Karpas-422 (cell line): ENCODE data around the gene DTNB. TPM values are rescaled to one million over a fixed set of nuclear protein-coding genes. Genes with fewer than 3 reads are reported as not detected.

Experiments
- DNase-seq: peaks from one replicate; pipeline ENCODE4 v3.0.0-alpha.2; 2015
- H2AFZ ChIP-seq: fragments of 200-600 bp; sonication (generic); 2 replicates; pipeline ENCODE4 v1.6.1; 2014; ENCODE audit warnings: antibody characterized with exemption, low read length, mixed read lengths
- H3K27ac ChIP-seq: fragments of 200-600 bp; sonication (generic); 2 replicates; pipeline ENCODE4 v1.5.1; 2014; ENCODE audit warnings: mild to moderate bottlenecking, low read length, moderate library complexity
- H3K27me3 ChIP-seq: fragments of 200-600 bp; sonication (generic); 2 replicates; pipeline ENCODE4 v1.6.1; 2014; ENCODE audit warnings: low read length, mixed read lengths
- H3K36me3 ChIP-seq: fragments of 200-600 bp; sonication (generic); 2 replicates; pipeline ENCODE4 v1.6.1; 2014; ENCODE audit warnings: low read length, mixed read lengths; ENCODE audit not compliant: insufficient read depth
- H3K4me1 ChIP-seq: fragments of 200-600 bp; sonication (generic); 2 replicates; pipeline ENCODE4 v1.6.1; 2014; ENCODE audit warnings: mild to moderate bottlenecking, low read length, mixed read lengths
- H3K4me2 ChIP-seq: fragments of 200-600 bp; sonication (generic); 2 replicates; pipeline ENCODE4 v1.6.1; 2014; ENCODE audit warnings: low read length, low read depth, mild to moderate bottlenecking; ENCODE audit not compliant: poor library complexity, severe bottlenecking
- H3K4me3 ChIP-seq: fragments of 200-600 bp; sonication (generic); 2 replicates; pipeline ENCODE4 v1.5.1; 2014; ENCODE audit warnings: mild to moderate bottlenecking, antibody characterized with exemption, low read length, mixed read lengths
- H3K79me2 ChIP-seq: fragments of 200-600 bp; sonication (generic); 2 replicates; pipeline ENCODE4 v1.6.1; 2014; ENCODE audit warnings: mild to moderate bottlenecking, low read length, mixed read lengths
- H3K9ac ChIP-seq: fragments of 200-600 bp; sonication (generic); 2 replicates; pipeline ENCODE4 v1.6.0; 2014; ENCODE audit warnings: low read length
- H3K9me2 ChIP-seq: fragments of 200-600 bp; sonication (generic), shearing (Covaris generic); replicated peaks from 2 replicates; pipeline ENCODE4 v1.6.0; 2014; ENCODE audit warnings: mild to moderate bottlenecking, low read length, moderate library complexity; ENCODE audit not compliant: insufficient read depth
- H3K9me3 ChIP-seq: fragments of 300-700, 200-600 bp; sonication (generic); 2 replicates; pipeline ENCODE4 v1.6.1; 2014; ENCODE audit warnings: low read length, mixed read lengths
- H4K20me1 ChIP-seq: fragments of 200-600 bp; sonication (generic); 2 replicates; pipeline ENCODE4 v1.6.1; 2014; ENCODE audit warnings: mild to moderate bottlenecking, antibody characterized with exemption, low read length, low read depth; ENCODE audit not compliant: insufficient read depth
- total RNA-seq: library from RNA; depleted of rRNA; stranded (reverse); fragments of >200 nt; shearing (Covaris generic); gene quantifications from 2 replicates; pipeline ENCODE4 v1.2.3, GENCODE V29; 2014; ENCODE audit warnings: low replicate concordance

DTNB gene
- total RNA-seq, 1 experiment from 2014 or later, result 9.1 TPM

DNA sequence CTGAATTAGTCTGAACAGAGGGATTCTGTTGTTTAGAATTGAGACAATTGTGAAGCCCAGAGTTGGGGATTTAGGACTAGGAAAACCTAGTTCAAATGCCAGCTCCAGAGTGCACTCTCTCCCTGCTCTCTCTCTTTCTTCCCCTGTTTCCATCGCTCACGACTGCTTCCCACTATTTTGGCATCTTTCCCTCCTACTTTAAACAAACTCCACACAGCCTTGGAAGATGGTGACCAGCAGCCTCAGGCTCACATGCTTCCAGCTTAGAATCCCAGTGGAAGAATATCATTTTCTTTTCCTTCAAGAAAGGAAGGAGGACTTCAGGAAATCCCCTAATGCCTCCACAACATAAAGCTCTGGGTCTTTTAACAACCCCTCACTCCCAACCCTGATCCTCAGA lies 325.5 kb downstream of the DTNB start:
- no peaks in the 10 kb centered on the region for H3K4me1 ChIP-seq
- H3K36me3 ChIP-seq, result no peaks in the 10 kb centered on the region
- no peaks in the 10 kb centered on the region for H3K9me2 ChIP-seq
- H3K4me2 ChIP-seq, result no peak overlapping the region
- no peak overlapping the region for H3K9ac ChIP-seq
- no peaks in the 10 kb centered on the region for H3K27me3 ChIP-seq
- no peak overlapping the region for H3K4me3 ChIP-seq
- DNase-seq, result no peak
- no peak overlapping the region for H3K27ac ChIP-seq
- H4K20me1 ChIP-seq, result 0 out of 2 replicates have a peak, but pooled peaks cover 2% of the 10 kb centered on the region
- H2AFZ ChIP-seq, result no peak overlapping the region
- no peaks in the 10 kb centered on the region for H3K9me3 ChIP-seq
- no peaks in the 10 kb centered on the region for H3K79me2 ChIP-seq

DNA sequence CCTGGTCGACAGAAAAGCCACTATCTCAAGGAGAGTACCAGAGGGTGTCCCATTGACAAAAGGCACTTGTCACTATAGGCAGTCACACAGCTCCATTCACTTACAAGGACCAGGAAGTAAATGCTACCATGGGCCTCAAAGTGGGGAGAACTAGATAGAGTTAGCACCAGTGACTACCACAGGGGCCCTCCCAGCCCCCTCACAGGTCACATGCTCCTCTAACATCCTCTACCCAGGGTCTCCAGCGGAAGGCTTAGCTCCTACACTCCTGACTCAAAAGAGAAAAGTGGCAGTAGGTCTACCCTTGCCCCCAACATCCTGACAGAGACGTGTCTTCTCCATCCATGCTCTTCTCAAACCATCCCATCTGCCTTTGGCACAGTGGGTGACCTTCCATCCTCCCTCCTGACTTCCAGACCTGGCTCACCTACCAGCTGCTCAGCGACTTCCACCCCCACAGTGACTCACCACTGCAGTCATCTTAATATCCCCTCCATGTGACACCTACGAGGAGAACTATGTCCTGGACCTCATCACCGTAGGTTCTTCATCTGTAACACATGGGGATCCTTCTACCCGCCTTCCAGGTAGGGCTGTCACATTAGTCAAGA lies 326.1 kb downstream of the DTNB start:
- Histone ChIP-seq H3K9me2 (no peaks in the 10 kb centered on the region), H3K4me1 (no peaks in the 10 kb centered on the region), H3K27me3 (no peaks in the 10 kb centered on the region), H3K79me2 (no peaks in the 10 kb centered on the region), H2AFZ (no peak overlapping the region), H3K4me3 (no peak overlapping the region), H4K20me1 (0 out of 2 replicates have a peak, but pooled peaks cover 3% of the 10 kb centered on the region), H3K4me2 (no peak overlapping the region), H3K27ac (no peak overlapping the region), H3K9ac (no peak overlapping the region), H3K36me3 (no peaks in the 10 kb centered on the region), H3K9me3 (no peaks in the 10 kb centered on the region)
- DNase-seq, result no peak

DNA sequence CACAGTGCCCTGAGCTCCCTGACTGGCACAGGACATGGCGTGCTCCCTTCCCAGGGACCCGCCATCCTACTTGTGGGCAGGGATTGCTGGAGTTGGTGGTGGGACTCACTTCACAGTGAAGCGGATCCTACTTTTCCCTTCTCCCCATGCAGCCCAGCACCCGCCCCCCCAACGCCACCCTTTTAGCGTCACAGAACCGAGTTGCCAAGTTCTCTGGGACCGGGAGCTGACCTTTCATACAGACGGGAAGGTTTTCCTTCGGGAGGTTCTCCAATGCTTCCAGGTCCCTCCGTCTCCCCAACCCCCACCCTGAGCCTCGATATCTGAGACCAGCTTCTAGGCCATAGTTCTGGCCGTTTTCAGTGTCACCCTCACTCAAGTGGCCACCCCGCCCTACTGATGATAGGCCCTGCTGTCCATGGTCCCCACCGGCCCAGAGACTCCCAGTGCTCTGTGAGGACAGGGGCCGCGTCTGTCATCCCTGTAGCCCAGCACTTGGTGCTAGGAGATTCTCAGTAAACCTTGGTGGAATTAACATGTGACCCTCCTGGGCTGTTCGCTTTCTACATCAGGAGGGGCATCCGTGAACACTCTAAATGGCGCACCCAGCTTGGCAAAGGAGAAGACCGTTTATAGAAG lies 330.1 kb downstream of the DTNB start:
- Histone ChIP-seq H3K79me2 (no peaks in the 10 kb centered on the region), H4K20me1 (peaks cover 3% of the 10 kb centered on the region; the same call in 1 of the 2 replicates), H3K27me3 (no peaks in the 10 kb centered on the region), H2AFZ (no peak overlapping the region), H3K4me1 (no peaks in the 10 kb centered on the region), H3K27ac (no peak overlapping the region), H3K9me2 (no peaks in the 10 kb centered on the region), H3K9me3 (no peaks in the 10 kb centered on the region), H3K4me3 (no peak overlapping the region), H3K9ac (no peak overlapping the region), H3K36me3 (no peaks in the 10 kb centered on the region), H3K4me2 (no peak overlapping the region)
- DNase-seq, result no peak

DNA sequence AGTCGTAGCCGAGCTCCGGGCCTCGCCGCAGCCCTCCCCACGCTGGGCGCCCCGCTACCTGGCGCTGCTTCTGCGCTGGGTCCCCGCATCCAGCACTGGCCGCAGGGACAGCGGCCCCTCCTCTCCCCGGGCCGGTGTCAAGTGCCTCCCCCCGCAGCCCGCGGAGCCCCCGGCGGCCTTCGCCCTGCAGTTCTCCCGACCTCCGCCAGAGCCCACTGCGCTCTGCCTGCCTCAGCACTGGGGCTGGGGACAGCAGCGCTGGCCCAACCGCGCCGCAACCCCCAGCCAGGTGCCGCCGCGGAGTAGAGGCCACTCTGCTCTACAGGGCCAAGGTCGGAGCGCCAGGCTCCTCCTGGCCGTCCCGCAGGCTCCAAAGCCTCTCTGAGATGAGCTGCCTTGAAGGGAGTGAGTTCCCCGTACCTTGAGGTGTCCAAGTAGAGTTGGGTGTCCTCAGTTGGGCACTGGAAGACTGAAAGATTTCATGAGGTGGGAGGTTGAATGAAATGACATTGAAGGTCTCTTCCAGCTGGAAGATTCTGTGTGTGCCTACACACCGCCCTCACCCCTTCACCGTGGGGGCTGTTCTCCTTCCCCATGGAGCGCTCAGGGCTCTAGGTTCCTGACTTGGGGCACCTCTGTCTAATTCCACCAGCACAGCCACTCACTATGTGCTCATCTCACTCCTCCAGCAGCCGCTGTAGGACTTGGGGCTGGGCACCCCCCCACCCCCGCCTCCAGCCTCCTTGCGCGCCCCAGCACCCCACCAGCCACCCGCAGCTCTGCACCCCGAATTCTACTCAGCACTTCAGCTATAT lies 330.8 kb downstream of the DTNB start:
- Histone ChIP-seq H3K4me1 (no peaks in the 10 kb centered on the region), H4K20me1 (peaks cover 7% of the 10 kb centered on the region; the same call in 1 of the 2 replicates), H2AFZ (no peak overlapping the region; the same call in 1 of the 2 replicates), H3K79me2 (no peaks in the 10 kb centered on the region), H3K36me3 (no peaks in the 10 kb centered on the region), H3K4me3 (peak overlapping the region; percentile 64; the same call in 1 of the 2 replicates), H3K9me2 (no peaks in the 10 kb centered on the region), H3K27ac (no peak overlapping the region), H3K4me2 (peak overlapping the region; percentile 72), H3K27me3 (no peaks in the 10 kb centered on the region), H3K9ac (peak overlapping the region; percentile 60; the same call in 1 of the 2 replicates), H3K9me3 (no peaks in the 10 kb centered on the region)
- peak; percentile 86 for DNase-seq

DNA sequence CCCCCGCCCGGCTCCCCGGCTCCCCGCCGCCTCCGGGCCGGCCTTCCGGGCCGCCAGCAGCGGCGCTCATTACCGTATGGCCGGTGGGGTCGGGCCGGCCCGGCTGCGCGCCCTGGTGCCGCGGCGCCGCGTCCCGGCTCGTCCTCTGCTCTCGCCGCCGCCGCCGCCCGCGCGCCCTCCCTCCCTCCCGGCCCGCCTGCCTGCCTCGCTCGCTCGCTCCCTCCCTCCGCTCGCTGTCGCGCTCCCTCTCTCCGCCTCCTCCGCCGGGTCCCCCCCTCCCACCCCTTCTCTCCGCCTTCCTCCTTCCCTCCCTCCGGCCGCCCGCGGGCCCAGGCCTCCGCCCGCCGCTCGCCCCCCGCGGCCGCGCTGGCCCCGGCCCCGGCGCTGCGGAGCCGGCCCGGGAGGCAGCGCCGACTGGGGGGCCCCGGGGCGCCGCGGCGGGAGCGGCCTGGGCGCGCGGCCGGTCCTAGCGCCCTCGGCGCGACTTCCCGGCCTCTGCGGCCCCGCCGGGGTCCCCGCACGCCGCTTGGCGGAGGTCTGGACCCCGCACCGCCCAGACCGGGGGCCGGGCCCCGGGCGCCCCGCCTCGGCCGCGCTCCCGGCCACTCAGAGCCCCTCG lies 331.5 kb downstream of the DTNB start, which contains the start of gene DNMT3A:
Gene DNMT3A, minus strand, starts transcription at position 173 of the 619 bp plus-strand sequence. CDS start 27,941 bp downstream, outside the sequence.
- no peak within 1 kb of the TSS for H3K27ac ChIP-seq
- H3K27me3 ChIP-seq, result no peaks in the 10 kb centered on the region
- no peaks in the 10 kb centered on the region for H3K79me2 ChIP-seq
- H3K9me2 ChIP-seq, result no peaks in the 10 kb centered on the region
- H3K9me3 ChIP-seq, result no peaks in the 10 kb centered on the region
- DNase-seq, result peak; percentile 69
- no peaks in the 10 kb centered on the region for H3K4me1 ChIP-seq
- no peaks in the 10 kb centered on the region for H3K36me3 ChIP-seq
- H4K20me1 ChIP-seq, result peaks cover 9% of the 10 kb centered on the region; the same call in 1 of the 2 replicates
- H3K9ac ChIP-seq, result peak within 1 kb of the TSS; percentile 60; the same call in 1 of the 2 replicates
- no peak within 1 kb of the TSS; the same call in 1 of the 2 replicates for H2AFZ ChIP-seq
- peak within 1 kb of the TSS; percentile 72 for H3K4me2 ChIP-seq
- peak within 1 kb of the TSS; percentile 64; the same call in 1 of the 2 replicates for H3K4me3 ChIP-seq

DNA sequence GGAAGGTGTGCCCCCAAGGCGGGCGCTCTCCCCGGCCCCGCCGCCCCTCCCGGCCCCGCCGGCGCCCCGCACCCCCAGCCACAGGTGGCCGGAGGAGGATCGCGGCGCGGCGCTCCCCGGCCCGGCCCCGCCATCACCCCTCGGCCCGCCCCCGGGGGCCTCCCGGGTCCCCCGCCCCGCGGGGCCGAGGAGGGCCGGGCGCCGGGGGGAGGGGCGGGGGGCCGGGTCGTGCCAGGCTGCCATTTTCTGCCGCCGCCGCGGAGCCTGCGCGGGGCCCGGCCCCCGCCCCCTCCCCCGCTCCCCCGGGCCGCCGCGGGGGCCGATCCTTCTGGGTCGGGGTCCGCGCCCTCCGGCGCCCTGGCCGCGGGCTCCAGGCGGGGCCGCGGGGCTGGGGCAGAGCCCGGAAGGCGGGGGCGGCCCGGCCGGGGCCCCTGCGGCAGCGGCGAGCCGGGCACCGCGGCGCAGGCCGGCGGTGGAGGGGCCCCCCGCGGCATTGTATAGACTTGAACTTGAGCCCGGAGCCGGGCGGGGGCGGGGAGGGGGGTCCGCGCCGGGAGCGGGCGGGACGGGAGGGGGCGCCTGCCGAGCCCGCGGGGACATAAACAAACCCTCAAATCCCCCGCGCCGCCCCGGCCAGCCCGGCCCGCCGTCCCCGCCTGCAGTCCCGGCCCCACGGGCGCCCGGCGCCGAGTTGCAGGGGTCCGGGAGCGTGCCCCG lies 332.2 kb downstream of the DTNB start:
- H3K9ac ChIP-seq, result no peak overlapping the region
- DNase-seq, result no peak
- no peaks in the 10 kb centered on the region for H3K9me3 ChIP-seq

DNA sequence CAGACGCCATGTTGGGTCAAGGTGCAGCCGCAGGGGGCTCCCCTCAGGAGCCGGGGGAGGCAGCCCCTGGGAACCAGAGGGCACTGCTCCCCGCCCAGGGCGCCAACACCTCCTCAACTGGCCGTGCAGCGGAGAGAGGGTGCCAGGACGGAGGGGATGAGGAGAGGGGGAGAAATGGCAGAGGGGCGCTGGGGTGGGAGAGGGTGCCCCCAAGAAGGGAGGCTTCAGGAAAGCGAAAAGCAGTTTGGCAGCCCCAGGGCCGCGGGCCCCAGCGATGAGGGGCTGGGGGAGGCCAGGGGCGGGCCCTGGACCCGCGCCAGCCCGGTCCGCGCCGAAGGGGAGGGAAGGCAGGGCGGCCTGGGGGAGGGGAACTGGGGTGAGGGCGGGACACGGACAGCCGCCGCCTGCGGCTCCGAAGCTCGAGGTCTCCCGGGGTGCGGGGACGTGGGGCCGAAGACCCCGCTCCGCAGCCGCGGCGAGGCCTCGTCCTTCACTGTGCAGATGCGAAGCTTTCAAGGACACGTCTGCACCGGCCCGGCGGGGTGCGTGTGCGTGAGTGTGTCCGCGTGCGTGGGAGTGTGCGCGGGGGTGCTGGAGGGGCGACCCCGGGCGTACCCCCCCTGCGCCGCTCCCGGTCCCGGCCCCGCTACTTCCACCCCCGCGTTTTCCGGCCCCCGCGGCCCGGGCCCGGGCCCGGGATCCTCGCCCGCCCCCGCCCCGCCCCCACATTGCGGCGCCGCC lies 333.0 kb downstream of the DTNB start:
- H3K9me3 ChIP-seq, result no peaks in the 10 kb centered on the region
- no peak for DNase-seq
- no peaks in the 10 kb centered on the region for H3K4me1 ChIP-seq
- no peaks in the 10 kb centered on the region for H3K79me2 ChIP-seq
- no peak overlapping the region for H3K27ac ChIP-seq
- no peak overlapping the region for H2AFZ ChIP-seq
- H3K9me2 ChIP-seq, result no peaks in the 10 kb centered on the region
- no peaks in the 10 kb centered on the region for H3K36me3 ChIP-seq
- no peak overlapping the region for H3K9ac ChIP-seq
- H3K4me3 ChIP-seq, result no peak overlapping the region
- peaks cover 11% of the 10 kb centered on the region; the same call in 1 of the 2 replicates for H4K20me1 ChIP-seq
- H3K4me2 ChIP-seq, result no peak overlapping the region
- no peaks in the 10 kb centered on the region for H3K27me3 ChIP-seq

More for the DNA sequence above, 332.2 kb downstream of the DTNB start:
- no peaks in the 10 kb centered on the region for H3K27me3 ChIP-seq
- H4K20me1 ChIP-seq, result peaks cover 11% of the 10 kb centered on the region; the same call in 1 of the 2 replicates
- no peak overlapping the region for H3K4me3 ChIP-seq
- H3K4me2 ChIP-seq, result no peak overlapping the region
- H3K36me3 ChIP-seq, result no peaks in the 10 kb centered on the region
- H3K27ac ChIP-seq, result no peak overlapping the region
- H3K4me1 ChIP-seq, result no peaks in the 10 kb centered on the region
- H3K9me2 ChIP-seq, result no peaks in the 10 kb centered on the region
- H3K79me2 ChIP-seq, result no peaks in the 10 kb centered on the region
- H2AFZ ChIP-seq, result no peak overlapping the region
